WTC11 (cell line): ENCODE results near the gene PPEF1. TPM values are rescaled to one million over a fixed set of nuclear protein-coding genes. Genes with fewer than 3 reads are reported as not detected.

Source experiments
- ATAC-seq: fragments of 200-7000 bp; cut with Tn5 transposase; 2 replicates; pipeline ENCODE4 v1.10.0; 2021; ENCODE audit warnings: mild to moderate bottlenecking, moderate library complexity
- CTCF ChIA-PET: fragments of 300-600 bp; sonication (Branson Sonifier 250); formaldehyde crosslinking; loops from one replicate; lab custom pipeline; 2021; ENCODE audit warnings: antibody characterized with exemption; lab: Charles Lee
- POLR2A ChIA-PET: fragments of 350-600 bp; sonication (Branson Sonifier 250); formaldehyde crosslinking; loops from one replicate; lab custom pipeline; 2021; ENCODE audit warnings: antibody characterized with exemption; lab: Charles Lee
- DNase-seq: peaks from one replicate; pipeline ENCODE4 v3.0.0; 2021; ENCODE audit warnings: low spot score
- H3K27ac Mint-ChIP-seq: 2 replicates; pipeline ENCODE4 v1.8.0; 2021; ENCODE audit warnings: mixed read lengths
- H3K27me3 Mint-ChIP-seq: 2 replicates; pipeline ENCODE4 v1.8.0; 2021; ENCODE audit warnings: low read depth, mild to moderate bottlenecking, moderate library complexity, mixed read lengths
- H3K36me3 Mint-ChIP-seq: 2 replicates; pipeline ENCODE4 v1.8.0; 2021; ENCODE audit warnings: mixed read lengths
- H3K4me1 Mint-ChIP-seq: 2 replicates; pipeline ENCODE4 v1.8.0; 2022; ENCODE audit warnings: mixed read lengths
- H3K4me3 Mint-ChIP-seq: 2 replicates; pipeline ENCODE4 v1.8.0; 2021; ENCODE audit warnings: mild to moderate bottlenecking, moderate library complexity, mixed read lengths
- H3K9me3 Mint-ChIP-seq: 2 replicates; pipeline ENCODE4 v1.8.0; 2021; ENCODE audit warnings: mixed read lengths
- ATF1 ChIP-seq: sonication (generic); formaldehyde crosslinking; IDR thresholded peaks from 2 replicates; pipeline ENCODE4 v1.8.1; 2023; ENCODE audit warnings: mild to moderate bottlenecking, moderate library complexity, missing genetic modification reagents
- CREB1 ChIP-seq: sonication (generic); formaldehyde crosslinking; IDR thresholded peaks from 2 replicates; pipeline ENCODE4 v1.8.0; 2023; ENCODE audit warnings: mild to moderate bottlenecking, missing genetic modification reagents
- ESRRA ChIP-seq: sonication (generic); formaldehyde crosslinking; IDR thresholded peaks from 2 replicates; pipeline ENCODE4 v1.8.1; 2022; ENCODE audit warnings: mild to moderate bottlenecking, missing genetic modification reagents, borderline replicate concordance
- FOXP1 ChIP-seq: sonication (generic); formaldehyde crosslinking; IDR thresholded peaks from 2 replicates; pipeline ENCODE4 v1.8.0; 2022; ENCODE audit warnings: missing genetic modification reagents, mild to moderate bottlenecking, moderate library complexity, borderline replicate concordance
- IRF2 ChIP-seq: sonication (generic); formaldehyde crosslinking; IDR thresholded peaks from 2 replicates; pipeline ENCODE4 v1.8.0; 2022; ENCODE audit warnings: low read depth, missing genetic modification reagents, borderline replicate concordance
- JAZF1 ChIP-seq: fragments of 250-450 bp; sonication (Bioruptor Pico); IDR thresholded peaks from 2 replicates; pipeline ENCODE4 v1.9.0; 2021; ENCODE audit warnings: moderate library complexity, mild to moderate bottlenecking, inconsistent platforms
- JUN ChIP-seq: sonication (generic); formaldehyde crosslinking; IDR thresholded peaks from 2 replicates; pipeline ENCODE4 v1.8.0; 2023; ENCODE audit warnings: mild to moderate bottlenecking, missing genetic modification reagents
- NFYB ChIP-seq: sonication (generic); formaldehyde crosslinking; conservative IDR thresholded peaks from 2 replicates; pipeline ENCODE4 v1.8.0; 2022; ENCODE audit warnings: low read depth, missing genetic modification reagents
- PRRX2 ChIP-seq: fragments of 250-450 bp; sonication (Bioruptor Pico); IDR thresholded peaks from 2 replicates; pipeline ENCODE4 v1.8.0; 2021; ENCODE audit warnings: mild to moderate bottlenecking
- RELA ChIP-seq: sonication (generic); formaldehyde crosslinking; IDR thresholded peaks from 2 replicates; pipeline ENCODE4 v1.8.1; 2022; ENCODE audit warnings: missing genetic modification reagents, mild to moderate bottlenecking, borderline replicate concordance
- TEAD1 ChIP-seq: sonication (generic); formaldehyde crosslinking; IDR thresholded peaks from 2 replicates; pipeline ENCODE4 v1.8.0; 2022; ENCODE audit warnings: mild to moderate bottlenecking, missing genetic modification reagents
- TEAD4 ChIP-seq: sonication (generic); formaldehyde crosslinking; IDR thresholded peaks from 2 replicates; pipeline ENCODE4 v1.8.0; 2022; ENCODE audit warnings: mild to moderate bottlenecking, missing genetic modification reagents
- ZNF416 ChIP-seq: fragments of 250-450 bp; sonication (Bioruptor Pico); IDR thresholded peaks from 2 replicates; pipeline ENCODE4 v1.9.0; 2021; ENCODE audit warnings: mild to moderate bottlenecking, inconsistent platforms
- ZNF423 ChIP-seq: fragments of 250-450 bp; sonication (Bioruptor Pico); IDR thresholded peaks from 2 replicates; pipeline ENCODE4 v2.1.2; 2022; ENCODE audit warnings: mild to moderate bottlenecking, moderate library complexity
- total RNA-seq: library from RNA; stranded (reverse); gene quantifications from 3 replicates; pipeline ENCODE4 v1.2.3, GENCODE V29; 2021
- TF ChIP-seq, protein P1 (sequence below): sonication (generic); formaldehyde crosslinking; IDR thresholded peaks from 2 replicates; pipeline ENCODE4 v1.8.1; 2022; ENCODE audit warnings: low read depth, mild to moderate bottlenecking, moderate library complexity, missing genetic modification reagents, borderline replicate concordance
- TF ChIP-seq, protein P2 (sequence below): sonication (generic); formaldehyde crosslinking; IDR thresholded peaks from 2 replicates; pipeline ENCODE4 v1.8.1; 2022; ENCODE audit warnings: mild to moderate bottlenecking, moderate library complexity, missing genetic modification reagents
- TF ChIP-seq, protein P3 (sequence below): sonication (generic); formaldehyde crosslinking; IDR thresholded peaks from 2 replicates; pipeline ENCODE4 v1.8.1; 2023; ENCODE audit warnings: mild to moderate bottlenecking, missing genetic modification reagents
- TF ChIP-seq, protein P4 (sequence below): fragments of 250-450 bp; sonication (Bioruptor Pico); IDR thresholded peaks from 2 replicates; pipeline ENCODE4 v1.9.0; 2021; ENCODE audit warnings: moderate library complexity, mild to moderate bottlenecking, inconsistent platforms, borderline replicate concordance
- TF ChIP-seq, protein P5 (sequence below): sonication (generic); formaldehyde crosslinking; IDR thresholded peaks from 2 replicates; pipeline ENCODE4 v1.8.0; 2022; ENCODE audit warnings: mild to moderate bottlenecking, missing genetic modification reagents
- TF ChIP-seq, protein P6 (sequence below): sonication (generic); formaldehyde crosslinking; IDR thresholded peaks from 2 replicates; pipeline ENCODE4 v1.8.1; 2022; ENCODE audit warnings: low read depth, missing genetic modification reagents, borderline replicate concordance
- TF ChIP-seq, protein P7 (sequence below): sonication (generic); formaldehyde crosslinking; IDR thresholded peaks from 2 replicates; pipeline ENCODE4 v1.8.0; 2023; ENCODE audit warnings: missing genetic modification reagents, mild to moderate bottlenecking, borderline replicate concordance
- TF ChIP-seq, protein P8 (sequence below): sonication (generic); formaldehyde crosslinking; IDR thresholded peaks from 2 replicates; pipeline ENCODE4 v1.8.0; 2022; ENCODE audit warnings: missing genetic modification reagents

PPEF1 gene
- total RNA-seq, 1 experiment from 2014 or later: 0.31 TPM

DNA sequence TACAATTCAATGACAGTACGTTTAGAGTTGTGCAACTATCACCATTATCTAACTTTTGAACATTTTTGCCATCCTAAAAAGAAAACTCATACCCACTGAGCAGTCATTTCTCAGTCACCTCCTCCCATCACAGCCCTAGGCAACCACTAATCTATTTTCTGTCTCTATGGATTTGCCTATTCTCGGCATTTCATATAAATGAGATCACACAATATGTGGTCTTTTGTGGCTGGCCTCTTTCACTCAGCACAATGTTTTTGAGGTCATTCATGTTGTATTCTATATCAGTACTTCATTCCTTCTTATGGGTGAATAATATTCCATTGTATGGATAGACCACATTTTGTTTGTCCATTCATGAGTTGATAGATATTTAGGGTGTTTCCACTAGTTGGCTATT lies 103.0 kb downstream of the PPEF1 start (continued):
- no peak for TF ChIP-seq ZNF423 (CRISPR knock-in tag)
- TF ChIP-seq, protein P1, sequence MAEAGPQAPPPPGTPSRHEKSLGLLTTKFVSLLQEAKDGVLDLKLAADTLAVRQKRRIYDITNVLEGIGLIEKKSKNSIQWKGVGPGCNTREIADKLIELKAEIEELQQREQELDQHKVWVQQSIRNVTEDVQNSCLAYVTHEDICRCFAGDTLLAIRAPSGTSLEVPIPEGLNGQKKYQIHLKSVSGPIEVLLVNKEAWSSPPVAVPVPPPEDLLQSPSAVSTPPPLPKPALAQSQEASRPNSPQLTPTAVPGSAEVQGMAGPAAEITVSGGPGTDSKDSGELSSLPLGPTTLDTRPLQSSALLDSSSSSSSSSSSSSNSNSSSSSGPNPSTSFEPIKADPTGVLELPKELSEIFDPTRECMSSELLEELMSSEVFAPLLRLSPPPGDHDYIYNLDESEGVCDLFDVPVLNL (CRISPR knock-in tag): no peak
- no peak for TF ChIP-seq TEAD4 (CRISPR knock-in tag)
- no peak for TF ChIP-seq ESRRA
- TF ChIP-seq, protein P2, sequence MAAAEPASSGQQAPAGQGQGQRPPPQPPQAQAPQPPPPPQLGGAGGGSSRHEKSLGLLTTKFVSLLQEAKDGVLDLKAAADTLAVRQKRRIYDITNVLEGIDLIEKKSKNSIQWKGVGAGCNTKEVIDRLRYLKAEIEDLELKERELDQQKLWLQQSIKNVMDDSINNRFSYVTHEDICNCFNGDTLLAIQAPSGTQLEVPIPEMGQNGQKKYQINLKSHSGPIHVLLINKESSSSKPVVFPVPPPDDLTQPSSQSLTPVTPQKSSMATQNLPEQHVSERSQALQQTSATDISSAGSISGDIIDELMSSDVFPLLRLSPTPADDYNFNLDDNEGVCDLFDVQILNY (CRISPR knock-in tag): no peak
- TF ChIP-seq, protein P3, sequence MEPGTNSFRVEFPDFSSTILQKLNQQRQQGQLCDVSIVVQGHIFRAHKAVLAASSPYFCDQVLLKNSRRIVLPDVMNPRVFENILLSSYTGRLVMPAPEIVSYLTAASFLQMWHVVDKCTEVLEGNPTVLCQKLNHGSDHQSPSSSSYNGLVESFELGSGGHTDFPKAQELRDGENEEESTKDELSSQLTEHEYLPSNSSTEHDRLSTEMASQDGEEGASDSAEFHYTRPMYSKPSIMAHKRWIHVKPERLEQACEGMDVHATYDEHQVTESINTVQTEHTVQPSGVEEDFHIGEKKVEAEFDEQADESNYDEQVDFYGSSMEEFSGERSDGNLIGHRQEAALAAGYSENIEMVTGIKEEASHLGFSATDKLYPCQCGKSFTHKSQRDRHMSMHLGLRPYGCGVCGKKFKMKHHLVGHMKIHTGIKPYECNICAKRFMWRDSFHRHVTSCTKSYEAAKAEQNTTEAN: no peak
- TF ChIP-seq TEAD1 (CRISPR knock-in tag): no peak
- TF ChIP-seq, protein P4, sequence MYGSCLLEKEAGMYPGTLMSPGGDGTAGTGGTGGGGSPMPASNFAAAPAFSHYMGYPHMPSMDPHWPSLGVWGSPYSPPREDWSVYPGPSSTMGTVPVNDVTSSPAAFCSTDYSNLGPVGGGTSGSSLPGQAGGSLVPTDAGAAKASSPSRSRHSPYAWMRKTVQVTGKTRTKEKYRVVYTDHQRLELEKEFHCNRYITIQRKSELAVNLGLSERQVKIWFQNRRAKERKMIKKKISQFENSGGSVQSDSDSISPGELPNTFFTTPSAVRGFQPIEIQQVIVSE: no peak
- TF ChIP-seq PRRX2: no peak
- TF ChIP-seq, protein P5, sequence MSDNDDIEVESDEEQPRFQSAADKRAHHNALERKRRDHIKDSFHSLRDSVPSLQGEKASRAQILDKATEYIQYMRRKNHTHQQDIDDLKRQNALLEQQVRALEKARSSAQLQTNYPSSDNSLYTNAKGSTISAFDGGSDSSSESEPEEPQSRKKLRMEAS: no peak

DNA sequence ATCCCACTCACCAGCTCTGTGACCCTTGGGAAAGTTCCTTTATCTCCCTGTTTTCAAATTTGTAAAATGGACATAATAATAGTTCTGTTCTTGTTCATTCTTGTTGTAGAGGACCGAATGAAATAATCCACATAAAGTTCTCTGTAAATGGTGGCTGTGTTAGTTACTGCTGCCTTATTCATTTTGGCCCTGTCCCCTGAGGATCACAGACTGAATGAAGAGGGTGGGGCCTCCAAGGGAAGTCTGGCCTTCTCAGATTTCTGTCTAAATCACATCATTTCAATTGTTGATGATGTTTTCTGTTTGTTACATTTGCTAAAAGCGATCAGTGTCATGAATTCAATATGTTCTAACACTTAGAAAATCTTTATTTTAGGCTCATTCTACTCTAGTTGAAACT lies 117.9 kb downstream of the PPEF1 start:
- Mint-ChIP-seq H3K9me3 (peaks cover 15% of the 10 kb centered on the region), H3K27me3 (no peaks in the 10 kb centered on the region), H3K36me3 (no peaks in the 10 kb centered on the region), H3K4me1 (0 out of 2 replicates have a peak, but pooled peaks cover 3% of the 10 kb centered on the region), H3K27ac (no peak overlapping the region), H3K4me3 (no peak overlapping the region)
- CTCF ChIA-PET: no interaction called here
- no peak for ATAC-seq
- POLR2A ChIA-PET: no interaction called here
- no peak for DNase-seq
- TF ChIP-seq IRF2: no peak
- TF ChIP-seq NFYB (CRISPR knock-in tag): no peak
- TF ChIP-seq, protein P2 (CRISPR knock-in tag): no peak
- TF ChIP-seq, protein P6, sequence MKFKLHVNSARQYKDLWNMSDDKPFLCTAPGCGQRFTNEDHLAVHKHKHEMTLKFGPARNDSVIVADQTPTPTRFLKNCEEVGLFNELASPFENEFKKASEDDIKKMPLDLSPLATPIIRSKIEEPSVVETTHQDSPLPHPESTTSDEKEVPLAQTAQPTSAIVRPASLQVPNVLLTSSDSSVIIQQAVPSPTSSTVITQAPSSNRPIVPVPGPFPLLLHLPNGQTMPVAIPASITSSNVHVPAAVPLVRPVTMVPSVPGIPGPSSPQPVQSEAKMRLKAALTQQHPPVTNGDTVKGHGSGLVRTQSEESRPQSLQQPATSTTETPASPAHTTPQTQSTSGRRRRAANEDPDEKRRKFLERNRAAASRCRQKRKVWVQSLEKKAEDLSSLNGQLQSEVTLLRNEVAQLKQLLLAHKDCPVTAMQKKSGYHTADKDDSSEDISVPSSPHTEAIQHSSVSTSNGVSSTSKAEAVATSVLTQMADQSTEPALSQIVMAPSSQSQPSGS (CRISPR knock-in tag): no peak
- TF ChIP-seq, protein P7, sequence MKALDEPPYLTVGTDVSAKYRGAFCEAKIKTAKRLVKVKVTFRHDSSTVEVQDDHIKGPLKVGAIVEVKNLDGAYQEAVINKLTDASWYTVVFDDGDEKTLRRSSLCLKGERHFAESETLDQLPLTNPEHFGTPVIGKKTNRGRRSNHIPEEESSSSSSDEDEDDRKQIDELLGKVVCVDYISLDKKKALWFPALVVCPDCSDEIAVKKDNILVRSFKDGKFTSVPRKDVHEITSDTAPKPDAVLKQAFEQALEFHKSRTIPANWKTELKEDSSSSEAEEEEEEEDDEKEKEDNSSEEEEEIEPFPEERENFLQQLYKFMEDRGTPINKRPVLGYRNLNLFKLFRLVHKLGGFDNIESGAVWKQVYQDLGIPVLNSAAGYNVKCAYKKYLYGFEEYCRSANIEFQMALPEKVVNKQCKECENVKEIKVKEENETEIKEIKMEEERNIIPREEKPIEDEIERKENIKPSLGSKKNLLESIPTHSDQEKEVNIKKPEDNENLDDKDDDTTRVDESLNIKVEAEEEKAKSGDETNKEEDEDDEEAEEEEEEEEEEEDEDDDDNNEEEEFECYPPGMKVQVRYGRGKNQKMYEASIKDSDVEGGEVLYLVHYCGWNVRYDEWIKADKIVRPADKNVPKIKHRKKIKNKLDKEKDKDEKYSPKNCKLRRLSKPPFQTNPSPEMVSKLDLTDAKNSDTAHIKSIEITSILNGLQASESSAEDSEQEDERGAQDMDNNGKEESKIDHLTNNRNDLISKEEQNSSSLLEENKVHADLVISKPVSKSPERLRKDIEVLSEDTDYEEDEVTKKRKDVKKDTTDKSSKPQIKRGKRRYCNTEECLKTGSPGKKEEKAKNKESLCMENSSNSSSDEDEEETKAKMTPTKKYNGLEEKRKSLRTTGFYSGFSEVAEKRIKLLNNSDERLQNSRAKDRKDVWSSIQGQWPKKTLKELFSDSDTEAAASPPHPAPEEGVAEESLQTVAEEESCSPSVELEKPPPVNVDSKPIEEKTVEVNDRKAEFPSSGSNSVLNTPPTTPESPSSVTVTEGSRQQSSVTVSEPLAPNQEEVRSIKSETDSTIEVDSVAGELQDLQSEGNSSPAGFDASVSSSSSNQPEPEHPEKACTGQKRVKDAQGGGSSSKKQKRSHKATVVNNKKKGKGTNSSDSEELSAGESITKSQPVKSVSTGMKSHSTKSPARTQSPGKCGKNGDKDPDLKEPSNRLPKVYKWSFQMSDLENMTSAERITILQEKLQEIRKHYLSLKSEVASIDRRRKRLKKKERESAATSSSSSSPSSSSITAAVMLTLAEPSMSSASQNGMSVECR (CRISPR knock-in tag): no peak
- no peak for TF ChIP-seq JAZF1
- no peak for TF ChIP-seq ATF1 (CRISPR knock-in tag)
- no peak for TF ChIP-seq ZNF416 (CRISPR knock-in tag)
- no peak for TF ChIP-seq CREB1 (CRISPR knock-in tag)
- no peak for TF ChIP-seq RELA (CRISPR knock-in tag)
- no peak for TF ChIP-seq FOXP1 (CRISPR knock-in tag)
- TF ChIP-seq JUN (CRISPR knock-in tag): no peak
- TF ChIP-seq, protein P8, sequence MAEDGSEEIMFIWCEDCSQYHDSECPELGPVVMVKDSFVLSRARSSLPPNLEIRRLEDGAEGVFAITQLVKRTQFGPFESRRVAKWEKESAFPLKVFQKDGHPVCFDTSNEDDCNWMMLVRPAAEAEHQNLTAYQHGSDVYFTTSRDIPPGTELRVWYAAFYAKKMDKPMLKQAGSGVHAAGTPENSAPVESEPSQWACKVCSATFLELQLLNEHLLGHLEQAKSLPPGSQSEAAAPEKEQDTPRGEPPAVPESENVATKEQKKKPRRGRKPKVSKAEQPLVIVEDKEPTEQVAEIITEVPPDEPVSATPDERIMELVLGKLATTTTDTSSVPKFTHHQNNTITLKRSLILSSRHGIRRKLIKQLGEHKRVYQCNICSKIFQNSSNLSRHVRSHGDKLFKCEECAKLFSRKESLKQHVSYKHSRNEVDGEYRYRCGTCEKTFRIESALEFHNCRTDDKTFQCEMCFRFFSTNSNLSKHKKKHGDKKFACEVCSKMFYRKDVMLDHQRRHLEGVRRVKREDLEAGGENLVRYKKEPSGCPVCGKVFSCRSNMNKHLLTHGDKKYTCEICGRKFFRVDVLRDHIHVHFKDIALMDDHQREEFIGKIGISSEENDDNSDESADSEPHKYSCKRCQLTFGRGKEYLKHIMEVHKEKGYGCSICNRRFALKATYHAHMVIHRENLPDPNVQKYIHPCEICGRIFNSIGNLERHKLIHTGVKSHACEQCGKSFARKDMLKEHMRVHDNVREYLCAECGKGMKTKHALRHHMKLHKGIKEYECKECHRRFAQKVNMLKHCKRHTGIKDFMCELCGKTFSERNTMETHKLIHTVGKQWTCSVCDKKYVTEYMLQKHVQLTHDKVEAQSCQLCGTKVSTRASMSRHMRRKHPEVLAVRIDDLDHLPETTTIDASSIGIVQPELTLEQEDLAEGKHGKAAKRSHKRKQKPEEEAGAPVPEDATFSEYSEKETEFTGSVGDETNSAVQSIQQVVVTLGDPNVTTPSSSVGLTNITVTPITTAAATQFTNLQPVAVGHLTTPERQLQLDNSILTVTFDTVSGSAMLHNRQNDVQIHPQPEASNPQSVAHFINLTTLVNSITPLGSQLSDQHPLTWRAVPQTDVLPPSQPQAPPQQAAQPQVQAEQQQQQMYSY (CRISPR knock-in tag): no peak
